H1 (cell line): ENCODE results near the gene RUVBL1. TPM values are rescaled to one million over a fixed set of nuclear protein-coding genes. Genes with fewer than 3 reads are reported as not detected.

Source experiments
- CBX5 ChIP-seq: fragments of 300-800, 300-1000 bp; sonication (generic); IDR thresholded peaks from 2 replicates; pipeline ENCODE4 v1.7.1; 2016; ENCODE audit warnings: antibody characterized with exemption, low read length, low read depth
- EGR1 ChIP-seq: IDR thresholded peaks from 2 replicates; pipeline ENCODE4 v1.6.1; 2011; ENCODE audit warnings: low read depth, low read length, borderline replicate concordance
- EP300 ChIP-seq, 2 experiments: IDR thresholded peaks; 1 replicate in 1 of 2; 2 replicates in 1 of 2; pipeline ENCODE4 v1.6.1; 2011 to 2012; ENCODE audit warnings: low read depth in 2 of 2, low read length in 2 of 2, mild to moderate bottlenecking in 2 of 2, borderline replicate concordance in 1 of 2, inconsistent platforms in 1 of 2, moderate library complexity in 1 of 2
- JUND ChIP-seq: IDR thresholded peaks from 2 replicates; pipeline ENCODE4 v1.6.1; 2011; ENCODE audit warnings: mild to moderate bottlenecking, improper control_type of control experiment, low read length
- SIN3A ChIP-seq, 2 experiments: IDR thresholded peaks in 1 of 2; conservative IDR thresholded peaks in 1 of 2; 2 replicates each; pipeline ENCODE4 v1.6.1; 2011 to 2012; ENCODE audit warnings: low read length in 2 of 2, improper control_type of control experiment in 1 of 2, low read depth in 1 of 2, mild to moderate bottlenecking in 1 of 2
- polyA plus RNA-seq, 7 experiments: library from polyadenylated mRNA; depleted of rRNA in 3 of 7; stranded (reverse) in 5 of 7; unstranded in 2 of 7; fragments of >200 nt in 5 of 7; fragments of 200-250 nt in 2 of 7; gene quantifications; 1 replicate in 5 of 7; 2 replicates in 1 of 7; 4 replicates in 1 of 7; pipeline versions ENCODE4 v1.2.1 to v1.2.3, GENCODE V29; 2011 to 2013; ENCODE audit warnings: missing spikeins in 2 of 7, mixed read lengths in 2 of 7
- total RNA-seq: library from RNA; stranded (reverse); fragmentation: NEBNext Ultra II Directional; extraction: Animal tissue kit (Norgen Biotek cat#: 25700); gene quantifications from 2 replicates; pipeline ENCODE4 v1.2.1, GENCODE V29; 2021
- TF ChIP-seq, protein P1 (sequence below): fragments of 300-600 bp; sonication (generic); IDR thresholded peaks from 2 replicates; pipeline ENCODE4 v1.7.1; 2012; ENCODE audit warnings: low read length, moderate library complexity, mild to moderate bottlenecking, inconsistent platforms; ENCODE audit not compliant: insufficient replicate concordance

RUVBL1 gene
- total and polyA plus RNA-seq, 2 of the 8 experiments (the other 6 are each of a cell fraction or from before 2014, with no cell fraction given) = 112 to 135 TPM

- TF ChIP-seq, protein P1, sequence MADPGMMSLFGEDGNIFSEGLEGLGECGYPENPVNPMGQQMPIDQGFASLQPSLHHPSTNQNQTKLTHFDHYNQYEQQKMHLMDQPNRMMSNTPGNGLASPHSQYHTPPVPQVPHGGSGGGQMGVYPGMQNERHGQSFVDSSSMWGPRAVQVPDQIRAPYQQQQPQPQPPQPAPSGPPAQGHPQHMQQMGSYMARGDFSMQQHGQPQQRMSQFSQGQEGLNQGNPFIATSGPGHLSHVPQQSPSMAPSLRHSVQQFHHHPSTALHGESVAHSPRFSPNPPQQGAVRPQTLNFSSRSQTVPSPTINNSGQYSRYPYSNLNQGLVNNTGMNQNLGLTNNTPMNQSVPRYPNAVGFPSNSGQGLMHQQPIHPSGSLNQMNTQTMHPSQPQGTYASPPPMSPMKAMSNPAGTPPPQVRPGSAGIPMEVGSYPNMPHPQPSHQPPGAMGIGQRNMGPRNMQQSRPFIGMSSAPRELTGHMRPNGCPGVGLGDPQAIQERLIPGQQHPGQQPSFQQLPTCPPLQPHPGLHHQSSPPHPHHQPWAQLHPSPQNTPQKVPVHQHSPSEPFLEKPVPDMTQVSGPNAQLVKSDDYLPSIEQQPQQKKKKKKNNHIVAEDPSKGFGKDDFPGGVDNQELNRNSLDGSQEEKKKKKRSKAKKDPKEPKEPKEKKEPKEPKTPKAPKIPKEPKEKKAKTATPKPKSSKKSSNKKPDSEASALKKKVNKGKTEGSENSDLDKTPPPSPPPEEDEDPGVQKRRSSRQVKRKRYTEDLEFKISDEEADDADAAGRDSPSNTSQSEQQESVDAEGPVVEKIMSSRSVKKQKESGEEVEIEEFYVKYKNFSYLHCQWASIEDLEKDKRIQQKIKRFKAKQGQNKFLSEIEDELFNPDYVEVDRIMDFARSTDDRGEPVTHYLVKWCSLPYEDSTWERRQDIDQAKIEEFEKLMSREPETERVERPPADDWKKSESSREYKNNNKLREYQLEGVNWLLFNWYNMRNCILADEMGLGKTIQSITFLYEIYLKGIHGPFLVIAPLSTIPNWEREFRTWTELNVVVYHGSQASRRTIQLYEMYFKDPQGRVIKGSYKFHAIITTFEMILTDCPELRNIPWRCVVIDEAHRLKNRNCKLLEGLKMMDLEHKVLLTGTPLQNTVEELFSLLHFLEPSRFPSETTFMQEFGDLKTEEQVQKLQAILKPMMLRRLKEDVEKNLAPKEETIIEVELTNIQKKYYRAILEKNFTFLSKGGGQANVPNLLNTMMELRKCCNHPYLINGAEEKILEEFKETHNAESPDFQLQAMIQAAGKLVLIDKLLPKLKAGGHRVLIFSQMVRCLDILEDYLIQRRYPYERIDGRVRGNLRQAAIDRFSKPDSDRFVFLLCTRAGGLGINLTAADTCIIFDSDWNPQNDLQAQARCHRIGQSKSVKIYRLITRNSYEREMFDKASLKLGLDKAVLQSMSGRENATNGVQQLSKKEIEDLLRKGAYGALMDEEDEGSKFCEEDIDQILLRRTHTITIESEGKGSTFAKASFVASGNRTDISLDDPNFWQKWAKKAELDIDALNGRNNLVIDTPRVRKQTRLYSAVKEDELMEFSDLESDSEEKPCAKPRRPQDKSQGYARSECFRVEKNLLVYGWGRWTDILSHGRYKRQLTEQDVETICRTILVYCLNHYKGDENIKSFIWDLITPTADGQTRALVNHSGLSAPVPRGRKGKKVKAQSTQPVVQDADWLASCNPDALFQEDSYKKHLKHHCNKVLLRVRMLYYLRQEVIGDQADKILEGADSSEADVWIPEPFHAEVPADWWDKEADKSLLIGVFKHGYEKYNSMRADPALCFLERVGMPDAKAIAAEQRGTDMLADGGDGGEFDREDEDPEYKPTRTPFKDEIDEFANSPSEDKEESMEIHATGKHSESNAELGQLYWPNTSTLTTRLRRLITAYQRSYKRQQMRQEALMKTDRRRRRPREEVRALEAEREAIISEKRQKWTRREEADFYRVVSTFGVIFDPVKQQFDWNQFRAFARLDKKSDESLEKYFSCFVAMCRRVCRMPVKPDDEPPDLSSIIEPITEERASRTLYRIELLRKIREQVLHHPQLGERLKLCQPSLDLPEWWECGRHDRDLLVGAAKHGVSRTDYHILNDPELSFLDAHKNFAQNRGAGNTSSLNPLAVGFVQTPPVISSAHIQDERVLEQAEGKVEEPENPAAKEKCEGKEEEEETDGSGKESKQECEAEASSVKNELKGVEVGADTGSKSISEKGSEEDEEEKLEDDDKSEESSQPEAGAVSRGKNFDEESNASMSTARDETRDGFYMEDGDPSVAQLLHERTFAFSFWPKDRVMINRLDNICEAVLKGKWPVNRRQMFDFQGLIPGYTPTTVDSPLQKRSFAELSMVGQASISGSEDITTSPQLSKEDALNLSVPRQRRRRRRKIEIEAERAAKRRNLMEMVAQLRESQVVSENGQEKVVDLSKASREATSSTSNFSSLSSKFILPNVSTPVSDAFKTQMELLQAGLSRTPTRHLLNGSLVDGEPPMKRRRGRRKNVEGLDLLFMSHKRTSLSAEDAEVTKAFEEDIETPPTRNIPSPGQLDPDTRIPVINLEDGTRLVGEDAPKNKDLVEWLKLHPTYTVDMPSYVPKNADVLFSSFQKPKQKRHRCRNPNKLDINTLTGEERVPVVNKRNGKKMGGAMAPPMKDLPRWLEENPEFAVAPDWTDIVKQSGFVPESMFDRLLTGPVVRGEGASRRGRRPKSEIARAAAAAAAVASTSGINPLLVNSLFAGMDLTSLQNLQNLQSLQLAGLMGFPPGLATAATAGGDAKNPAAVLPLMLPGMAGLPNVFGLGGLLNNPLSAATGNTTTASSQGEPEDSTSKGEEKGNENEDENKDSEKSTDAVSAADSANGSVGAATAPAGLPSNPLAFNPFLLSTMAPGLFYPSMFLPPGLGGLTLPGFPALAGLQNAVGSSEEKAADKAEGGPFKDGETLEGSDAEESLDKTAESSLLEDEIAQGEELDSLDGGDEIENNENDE = no peak
- no peak for TF ChIP-seq SIN3A (conservative IDR thresholded peaks at IDR 0.05 in 1 of 2, IDR thresholded peaks at IDR 0.05 in 1 of 2; ENCODE audit: low read depth in 1 of 2, low read length in 2 of 2)
- no peak for TF ChIP-seq JUND
- no peak for TF ChIP-seq EP300 (IDR thresholded peaks at IDR 0.05; ENCODE audit: borderline replicate concordance in 1 of 2, low read depth in 2 of 2, low read length in 2 of 2)
- no peak for TF ChIP-seq EGR1
- TF ChIP-seq CBX5 = no peak
Observed at GRCh38 chr3:128163432-128163831, 39.8 kb upstream of the RUVBL1 start (continued).
